22Rv1 (cell line): ENCODE measurements around the gene P4HA3.
"Not testable (repeated sequence)": the region's sequence is repeated elsewhere in the genome, so short reads cannot be mapped to it uniquely, and the experiment has no call there.

ENCODE experiments used
- H3K27ac ChIP-seq: fragments of 450-650 bp; 2 replicates; pipeline ENCODE4 v1.5.1; 2017
- ZFX ChIP-seq: fragments of 450-650 bp; IDR thresholded peaks from 2 replicates; pipeline ENCODE4 v1.6.1; 2017; ENCODE audit warnings: antibody characterized with exemption, borderline replicate concordance
- TF ChIP-seq, protein P1 (sequence below): fragments of 450-650 bp; IDR thresholded peaks from 2 replicates; pipeline ENCODE4 v1.5.1; 2017; ENCODE audit warnings: mild to moderate bottlenecking

The P4HA3 gene

GRCh38 chr11:74338963-74339362, 27.5 kb upstream of the P4HA3 start:
- peak overlapping the region; percentile 71 for H3K27ac ChIP-seq
- TF ChIP-seq, protein P1, sequence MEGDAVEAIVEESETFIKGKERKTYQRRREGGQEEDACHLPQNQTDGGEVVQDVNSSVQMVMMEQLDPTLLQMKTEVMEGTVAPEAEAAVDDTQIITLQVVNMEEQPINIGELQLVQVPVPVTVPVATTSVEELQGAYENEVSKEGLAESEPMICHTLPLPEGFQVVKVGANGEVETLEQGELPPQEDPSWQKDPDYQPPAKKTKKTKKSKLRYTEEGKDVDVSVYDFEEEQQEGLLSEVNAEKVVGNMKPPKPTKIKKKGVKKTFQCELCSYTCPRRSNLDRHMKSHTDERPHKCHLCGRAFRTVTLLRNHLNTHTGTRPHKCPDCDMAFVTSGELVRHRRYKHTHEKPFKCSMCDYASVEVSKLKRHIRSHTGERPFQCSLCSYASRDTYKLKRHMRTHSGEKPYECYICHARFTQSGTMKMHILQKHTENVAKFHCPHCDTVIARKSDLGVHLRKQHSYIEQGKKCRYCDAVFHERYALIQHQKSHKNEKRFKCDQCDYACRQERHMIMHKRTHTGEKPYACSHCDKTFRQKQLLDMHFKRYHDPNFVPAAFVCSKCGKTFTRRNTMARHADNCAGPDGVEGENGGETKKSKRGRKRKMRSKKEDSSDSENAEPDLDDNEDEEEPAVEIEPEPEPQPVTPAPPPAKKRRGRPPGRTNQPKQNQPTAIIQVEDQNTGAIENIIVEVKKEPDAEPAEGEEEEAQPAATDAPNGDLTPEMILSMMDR, result no peak
- TF ChIP-seq ZFX, result no peak

DNA sequence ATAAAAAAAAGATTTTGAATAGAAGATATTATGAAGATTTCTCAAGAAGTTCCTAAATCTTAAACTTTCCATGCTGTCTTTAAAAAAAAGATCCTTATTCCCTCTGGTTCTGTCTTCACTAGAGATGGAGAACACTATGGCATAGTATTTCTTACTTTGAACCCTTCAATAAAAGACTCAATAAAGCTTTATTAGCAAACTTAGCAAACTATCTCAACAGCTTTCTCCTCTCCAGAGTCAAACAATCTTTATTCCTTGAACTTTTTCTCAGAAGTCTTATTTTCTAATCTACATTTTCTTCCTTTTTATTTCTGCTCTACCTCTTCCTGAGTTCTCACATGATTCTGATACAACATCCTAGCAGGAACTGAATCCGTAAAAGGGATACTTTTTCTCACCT, 21.8 kb upstream of the P4HA3 start:
- TF ChIP-seq ZFX, result no peak
- TF ChIP-seq, protein P1, result no peak
- H3K27ac ChIP-seq, result no peak overlapping the region

DNA sequence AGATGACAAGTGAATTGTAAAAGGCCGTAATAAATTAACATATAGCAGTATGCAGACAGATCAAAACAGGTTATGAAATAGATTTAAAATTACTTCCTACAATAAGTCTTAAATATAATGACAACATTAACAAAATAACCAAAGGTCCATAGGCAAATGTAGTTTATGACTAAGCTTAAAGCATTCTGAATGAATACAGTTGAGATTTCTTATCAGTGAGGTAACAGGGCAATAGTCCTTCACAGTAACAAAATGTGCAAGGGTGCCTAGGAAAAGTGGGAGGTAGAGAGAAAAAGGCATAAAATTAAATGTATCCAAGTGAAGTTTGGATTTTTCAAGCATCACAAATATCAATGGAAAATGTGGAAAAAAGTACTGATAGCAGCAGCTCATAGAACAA, 20.9 kb upstream of the P4HA3 start:
- TF ChIP-seq, protein P1, result no peak
- TF ChIP-seq ZFX, result no peak
- H3K27ac ChIP-seq, result no peak overlapping the region

DNA sequence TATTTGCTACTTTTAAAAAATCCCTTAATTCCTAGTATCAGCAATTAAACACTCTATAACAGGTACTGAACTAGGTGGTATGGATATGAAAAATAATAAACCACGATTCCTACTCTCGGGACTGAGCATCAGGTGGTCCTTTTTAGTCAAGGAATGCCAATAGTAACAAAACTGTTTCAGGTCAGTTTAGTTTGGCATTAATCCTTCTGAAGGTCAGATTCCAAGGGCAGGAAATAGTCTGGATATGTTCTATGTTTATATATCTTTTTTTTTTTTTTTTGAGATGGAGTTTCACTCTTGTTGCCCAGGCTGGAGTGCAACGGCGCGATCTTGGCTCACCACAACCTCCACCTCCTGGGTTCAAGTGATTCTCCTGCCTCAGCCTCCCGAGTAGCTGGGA, 19.6 kb upstream of the P4HA3 start:
- H3K27ac ChIP-seq, result not testable (repeated sequence)

GRCh38 chr11:74330075-74330858, 18.8 kb upstream of the P4HA3 start:
- no peak overlapping the region for H3K27ac ChIP-seq

GRCh38 chr11:74327076-74327475, 15.6 kb upstream of the P4HA3 start:
- TF ChIP-seq ZFX, result no peak
- TF ChIP-seq, protein P1, result no peak

More at GRCh38 chr11:74330075-74330858, 18.8 kb upstream of the P4HA3 start:
- no peak for TF ChIP-seq ZFX
- TF ChIP-seq, protein P1, result no peak

GRCh38 chr11:74326665-74327064, 15.2 kb upstream of the P4HA3 start:
- H3K27ac ChIP-seq, result no peak overlapping the region
- TF ChIP-seq, protein P1, result no peak
- no peak for TF ChIP-seq ZFX

More at GRCh38 chr11:74327076-74327475, 15.6 kb upstream of the P4HA3 start:
- H3K27ac ChIP-seq, result no peak overlapping the region
